ENCODE measurements around the gene MYO16. TPM values are rescaled to one million over a fixed set of nuclear protein-coding genes. Genes with fewer than 3 reads are reported as not detected.

Gene MYO16
- total RNA-seq, 4 donors from 2014 or later, result under 0.01 to 0.21 TPM; not detected in 2

DNA sequence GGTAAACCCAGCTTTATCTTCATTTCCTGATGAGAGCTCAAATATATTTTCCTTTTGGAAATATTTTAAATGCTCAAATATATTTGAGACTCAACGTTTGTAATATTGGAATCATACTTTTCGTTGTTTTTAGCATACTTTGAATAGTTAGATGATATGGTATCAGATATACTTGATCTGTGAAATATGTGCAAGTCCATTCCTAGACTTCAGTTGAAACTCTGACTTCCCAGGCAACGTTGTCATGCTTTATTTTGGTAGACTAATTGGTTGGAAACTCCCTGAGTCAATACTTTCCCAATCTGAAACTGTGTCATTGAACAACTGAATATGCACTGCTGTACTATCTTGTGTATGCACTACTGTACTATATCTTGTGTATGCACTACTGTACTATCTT is 378.5 kb downstream of the MYO16 start:
- no peaks in the 10 kb centered on the region for H3K4me1 ChIP-seq
- no peaks in the 10 kb centered on the region for H3K9me3 ChIP-seq
- no peak for DNase-seq (ENCODE audit: low spot score in 2 of 2)
- H3K27me3 ChIP-seq, result no peaks in the 10 kb centered on the region
- no peaks in the 10 kb centered on the region for H3K36me3 ChIP-seq
- H3K27ac ChIP-seq, result no peak overlapping the region
- WGBS, 2 donors, result 75% methylated on average over 3 of the region's 3 CpGs
- TF ChIP-seq, protein P1, sequence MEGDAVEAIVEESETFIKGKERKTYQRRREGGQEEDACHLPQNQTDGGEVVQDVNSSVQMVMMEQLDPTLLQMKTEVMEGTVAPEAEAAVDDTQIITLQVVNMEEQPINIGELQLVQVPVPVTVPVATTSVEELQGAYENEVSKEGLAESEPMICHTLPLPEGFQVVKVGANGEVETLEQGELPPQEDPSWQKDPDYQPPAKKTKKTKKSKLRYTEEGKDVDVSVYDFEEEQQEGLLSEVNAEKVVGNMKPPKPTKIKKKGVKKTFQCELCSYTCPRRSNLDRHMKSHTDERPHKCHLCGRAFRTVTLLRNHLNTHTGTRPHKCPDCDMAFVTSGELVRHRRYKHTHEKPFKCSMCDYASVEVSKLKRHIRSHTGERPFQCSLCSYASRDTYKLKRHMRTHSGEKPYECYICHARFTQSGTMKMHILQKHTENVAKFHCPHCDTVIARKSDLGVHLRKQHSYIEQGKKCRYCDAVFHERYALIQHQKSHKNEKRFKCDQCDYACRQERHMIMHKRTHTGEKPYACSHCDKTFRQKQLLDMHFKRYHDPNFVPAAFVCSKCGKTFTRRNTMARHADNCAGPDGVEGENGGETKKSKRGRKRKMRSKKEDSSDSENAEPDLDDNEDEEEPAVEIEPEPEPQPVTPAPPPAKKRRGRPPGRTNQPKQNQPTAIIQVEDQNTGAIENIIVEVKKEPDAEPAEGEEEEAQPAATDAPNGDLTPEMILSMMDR (IDR thresholded peaks at IDR 0.05), result no peak
- TF ChIP-seq POLR2A (IDR thresholded peaks at IDR 0.05), result no peak
- no peak overlapping the region for H3K4me3 ChIP-seq

DNA sequence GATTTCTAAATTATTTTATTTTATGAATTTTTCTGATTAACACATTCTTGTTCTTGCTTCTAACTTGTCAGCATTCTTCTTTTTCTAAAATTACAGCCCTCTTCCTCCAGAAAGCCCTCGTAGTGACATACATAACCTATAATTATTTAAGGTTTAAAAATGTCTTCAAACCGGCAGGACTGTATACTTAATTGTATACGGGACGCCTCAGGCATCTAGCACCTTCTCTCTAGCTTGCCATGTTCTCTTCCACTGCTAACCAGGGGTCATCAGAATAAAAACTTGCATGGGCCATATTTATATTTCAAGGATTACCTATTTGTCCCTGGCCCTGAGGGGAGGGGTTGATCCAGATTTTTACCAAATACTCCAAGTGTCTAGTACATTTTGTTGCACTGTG is 380.3 kb downstream of the MYO16 start:
- TF ChIP-seq POLR2A (IDR thresholded peaks at IDR 0.05) (no peak), EP300 (IDR thresholded peaks at IDR 0.05) (no peak)
- TF ChIP-seq, protein P1 (IDR thresholded peaks at IDR 0.05), result no peak
- no peaks in the 10 kb centered on the region for H3K4me1 ChIP-seq
- no peak overlapping the region for H3K27ac ChIP-seq

DNA sequence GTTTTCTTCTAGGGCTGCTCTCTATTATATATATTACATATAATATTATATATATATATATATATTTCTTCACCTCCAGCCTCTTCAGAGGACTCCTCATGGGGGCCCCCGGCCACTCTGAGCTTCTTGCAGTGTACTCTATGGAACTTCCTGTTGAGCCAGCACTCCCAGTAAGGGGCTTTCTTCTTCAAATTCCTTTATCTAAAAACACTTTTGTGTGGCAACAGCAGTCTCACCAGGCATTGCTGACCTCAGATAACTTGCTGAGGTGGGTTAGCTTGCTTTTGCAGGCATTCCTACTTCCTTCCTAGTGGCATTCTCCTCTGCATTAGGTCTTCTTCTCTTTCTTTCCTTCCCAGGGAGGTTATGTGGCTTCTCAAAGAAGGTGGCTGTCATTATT is 381.5 kb downstream of the MYO16 start:
- Histone ChIP-seq H3K9me3 (peaks cover 0 to 5% (median 0%) of the 10 kb centered on the region in 4 donors), H3K36me3 (no peaks in the 10 kb centered on the region), H3K4me1 (no peaks in the 10 kb centered on the region), H3K27me3 (no peaks in the 10 kb centered on the region), H3K4me3 (no peak overlapping the region), H3K27ac (no peak overlapping the region)
- 31 to 50% methylated on average over 1 of the region's 1 CpG for WGBS, 2 donors
- TF ChIP-seq, protein P1 (IDR thresholded peaks at IDR 0.05), result no peak
- TF ChIP-seq EP300 (IDR thresholded peaks at IDR 0.05) (no peak), POLR2A (IDR thresholded peaks at IDR 0.05) (no peak)
- no peak for DNase-seq (ENCODE audit: low spot score in 2 of 2)

More for the DNA sequence above, 380.3 kb downstream of the MYO16 start:
- Histone ChIP-seq H3K9me3 (peaks cover 0 to 5% (median 0%) of the 10 kb centered on the region in 4 donors), H3K4me3 (no peak overlapping the region), H3K27me3 (no peaks in the 10 kb centered on the region), H3K36me3 (no peaks in the 10 kb centered on the region)
- no peak for DNase-seq (ENCODE audit: low spot score in 2 of 2)
- WGBS, 2 donors, result 82% methylated on average over 4 of the region's 4 CpGs

- H3K36me3 ChIP-seq, result no peaks in the 10 kb centered on the region
- H3K27me3 ChIP-seq, result no peaks in the 10 kb centered on the region
- 70 to 71% methylated on average over 5 of the region's 5 CpGs for WGBS, 2 donors
- peaks cover 0 to 5% (median 0%) of the 10 kb centered on the region in 4 donors for H3K9me3 ChIP-seq
- no peak overlapping the region for H3K27ac ChIP-seq
- no peaks in the 10 kb centered on the region for H3K4me1 ChIP-seq
- DNase-seq (ENCODE audit: low spot score in 2 of 2), result no peak
- no peak overlapping the region for H3K4me3 ChIP-seq
- TF ChIP-seq EP300 (IDR thresholded peaks at IDR 0.05) (no peak), POLR2A (IDR thresholded peaks at IDR 0.05) (no peak)
- TF ChIP-seq, protein P1 (IDR thresholded peaks at IDR 0.05), result no peak
Measured at GRCh38 chr13:109012115-109012514, 382.7 kb downstream of the MYO16 start.

DNA sequence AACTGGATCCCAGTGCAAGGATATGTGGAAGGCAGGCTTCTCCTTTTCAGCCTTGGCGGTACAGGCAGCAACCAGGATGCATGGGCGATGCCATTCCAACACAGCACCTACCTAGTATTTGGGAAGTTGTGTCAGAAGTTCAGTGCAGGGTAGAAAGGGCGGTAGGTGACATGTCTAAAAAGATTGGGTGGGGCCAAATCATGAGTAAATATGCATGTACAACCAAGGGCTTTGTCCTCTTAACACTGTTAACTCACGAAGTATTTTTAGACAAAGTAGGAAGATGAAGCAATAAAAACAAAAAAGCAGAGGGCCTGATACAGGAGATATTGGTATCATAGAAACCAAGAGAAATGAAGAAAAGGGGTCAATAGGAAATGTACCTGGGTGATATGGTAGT is 392.1 kb downstream of the MYO16 start:
- TF ChIP-seq, protein P1 (IDR thresholded peaks at IDR 0.05), result no peak
- TF ChIP-seq POLR2A (IDR thresholded peaks at IDR 0.05) (no peak), EP300 (IDR thresholded peaks at IDR 0.05) (no peak)
- DNase-seq (ENCODE audit: low spot score in 2 of 2), result no peak
- Histone ChIP-seq H3K9me3 (no peaks in the 10 kb centered on the region), H3K36me3 (no peaks in the 10 kb centered on the region), H3K4me3 (no peak overlapping the region), H3K27ac (no peak overlapping the region), H3K4me1 (no peaks in the 10 kb centered on the region), H3K27me3 (no peaks in the 10 kb centered on the region)
- WGBS, 2 donors, result 97 to 98% methylated on average over 4 of the region's 4 CpGs

Data from tibial nerve (tissue), 4 donors.